ENCODE results near the gene IFI27. TPM values are rescaled to one million over a fixed set of nuclear protein-coding genes. Genes with fewer than 3 reads are reported as not detected.
A peak's percentile ranks its signal among the peaks of the same experiment; 100 is the strongest.

Gene IFI27
- total and polyA plus RNA-seq, 9 donors: 44.5 to 413 (median 83.1) TPM

GRCh38 chr14:94080621-94081385 lies 29.7 kb upstream of the IFI27 start, which contains the start of the genes DDX24 and IFI27L1:
TSS of gene DDX24 (minus strand) at chr14:94081202. CDS start at chr14:94079742, 1,460 bp downstream.
TSS of gene IFI27L1 (plus strand) at chr14:94081310. CDS start at chr14:94096938, 15,628 bp downstream.
- Histone ChIP-seq H3K27me3 (no peaks in the 10 kb centered on the region), H3K27ac (peak within 1 kb of the TSS; percentile 1 to 79), H3K4me3 (peak within 1 kb of the TSS; percentile 99), H3K9me3 (no peaks in the 10 kb centered on the region), H3K36me3 (no peaks in the 10 kb centered on the region), H3K4me1 (ENCODE audit: insufficient read depth) (peaks cover 22% of the 10 kb centered on the region)
- DNase-seq: peak; percentile 95 to 99 (median 97)
- WGBS, 3 donors: 0 to 1% (median 0%) methylated on average over 53 to 77 of the region's 77 CpGs
- intact Hi-C loops (cut with DNase I): no loop called here
- TF ChIP-seq EP300 (IDR thresholded peaks at IDR 0.05) (no peak), POLR2A (IDR thresholded peaks at IDR 0.05) (peak; percentile 92)

GRCh38 chr14:94081386-94081820 lies 29.1 kb upstream of the IFI27 start:
- Histone ChIP-seq H3K4me3 (peak overlapping the region; percentile 99), H3K27ac (peak overlapping the region in 1 of 2 donors; percentile 79), H3K36me3 (no peaks in the 10 kb centered on the region), H3K4me1 (ENCODE audit: insufficient read depth) (peaks cover 22% of the 10 kb centered on the region), H3K27me3 (no peaks in the 10 kb centered on the region), H3K9me3 (no peaks in the 10 kb centered on the region)
- intact Hi-C loops (cut with DNase I): no loop called here
- no peak for DNase-seq
- WGBS, 3 donors: 1% methylated on average over 19 of the region's 19 CpGs
- TF ChIP-seq CTCF (IDR thresholded peaks at IDR 0.05): no peak
- TF ChIP-seq POLR2A (IDR thresholded peaks at IDR 0.05): no peak
- TF ChIP-seq EP300 (IDR thresholded peaks at IDR 0.05): no peak

- H3K9me3 ChIP-seq: no peaks in the 10 kb centered on the region
- no peaks in the 10 kb centered on the region for H3K36me3 ChIP-seq
- intact Hi-C loops (cut with DNase I): no loop called here
- no peak overlapping the region for H3K4me3 ChIP-seq
- peaks cover 3% of the 10 kb centered on the region for H3K4me1 ChIP-seq (ENCODE audit: insufficient read depth)
- TF ChIP-seq CTCF (IDR thresholded peaks at IDR 0.05) (no peak), POLR2A (IDR thresholded peaks at IDR 0.05) (no peak), EP300 (IDR thresholded peaks at IDR 0.05) (no peak)
- no peaks in the 10 kb centered on the region for H3K27me3 ChIP-seq
- H3K27ac ChIP-seq: no peak overlapping the region
- 76 to 97% (median 96%) methylated on average over 4 of the region's 4 CpGs for WGBS, 3 donors
- DNase-seq: no peak
Measured at GRCh38 chr14:94087891-94088290, 22.6 kb upstream of the IFI27 start.

GRCh38 chr14:94088516-94088915 lies 22.0 kb upstream of the IFI27 start:
- H3K4me1 ChIP-seq (ENCODE audit: insufficient read depth): peaks cover 3% of the 10 kb centered on the region
- no peak overlapping the region for H3K4me3 ChIP-seq
- no peak for TF ChIP-seq EP300 (IDR thresholded peaks at IDR 0.05)
- TF ChIP-seq CTCF (IDR thresholded peaks at IDR 0.05): no peak
- TF ChIP-seq POLR2A (IDR thresholded peaks at IDR 0.05): no peak
- 89 to 92% (median 89%) methylated on average over 5 of the region's 5 CpGs for WGBS, 3 donors
- intact Hi-C loops (cut with DNase I): no loop called here
- no peaks in the 10 kb centered on the region for H3K27me3 ChIP-seq
- H3K27ac ChIP-seq: no peak overlapping the region
- DNase-seq: no peak
- no peaks in the 10 kb centered on the region for H3K9me3 ChIP-seq
- no peaks in the 10 kb centered on the region for H3K36me3 ChIP-seq

GRCh38 chr14:94089479-94089878 lies 21.1 kb upstream of the IFI27 start:
- DNase-seq: no peak
- Histone ChIP-seq H3K27ac (no peak overlapping the region), H3K27me3 (no peaks in the 10 kb centered on the region), H3K4me1 (ENCODE audit: insufficient read depth) (peaks cover 3% of the 10 kb centered on the region), H3K4me3 (no peak overlapping the region), H3K9me3 (no peaks in the 10 kb centered on the region), H3K36me3 (no peaks in the 10 kb centered on the region)
- intact Hi-C loops (cut with DNase I): no loop called here
- WGBS, 3 donors: 94 to 97% (median 96%) methylated on average over 4 of the region's 4 CpGs
- no peak for TF ChIP-seq CTCF (IDR thresholded peaks at IDR 0.05)
- no peak for TF ChIP-seq POLR2A (IDR thresholded peaks at IDR 0.05)
- no peak for TF ChIP-seq EP300 (IDR thresholded peaks at IDR 0.05)

Measured in ovary (tissue), 9 donors.